ENCODE data around the gene THRSP.
"Not testable (repeated sequence)": the region's sequence is repeated elsewhere in the genome, so short reads cannot be mapped to it uniquely, and the experiment has no call there.

THRSP gene

GRCh38 chr11:78039919-78040671, 23.6 kb upstream of the THRSP start:
- DNase-seq, result peak; percentile 2

GRCh38 chr11:78040691-78041379, 22.8 kb upstream of the THRSP start:
- no peak for DNase-seq

- DNase-seq, result not testable (repeated sequence)
These were observed 22.3 kb upstream of the THRSP start for GRCh38 chr11:78041380-78041719.

- DNase-seq, result no peak
These were observed 21.7 kb upstream of the THRSP start for GRCh38 chr11:78041843-78042440.

- no peak for DNase-seq
These were observed 19.0 kb upstream of the THRSP start for GRCh38 chr11:78044706-78045105.

GRCh38 chr11:78045851-78046485, 17.7 kb upstream of the THRSP start:
- peak; percentile 45 for DNase-seq

GRCh38 chr11:78046486-78046854, 17.2 kb upstream of the THRSP start:
- DNase-seq, result no peak

- DNase-seq, result no peak
These were observed 15.1 kb upstream of the THRSP start for GRCh38 chr11:78048561-78048960.

- DNase-seq, result no peak
These were observed 14.3 kb upstream of the THRSP start for GRCh38 chr11:78049348-78049747.

GRCh38 chr11:78050964-78051831, 12.5 kb upstream of the THRSP start:
- no peak for DNase-seq

- no peak for DNase-seq
These were observed 8.7 kb upstream of the THRSP start for GRCh38 chr11:78054971-78055370.

GRCh38 chr11:78056093-78056492, 7.6 kb upstream of the THRSP start:
- no peak for DNase-seq

GRCh38 chr11:78057462-78058055, 6.1 kb upstream of the THRSP start:
- no peak for DNase-seq

- not testable (repeated sequence) for DNase-seq
These were observed 3.8 kb upstream of the THRSP start for GRCh38 chr11:78059749-78060328.

GRCh38 chr11:78060533-78060932, 3.1 kb upstream of the THRSP start:
- no peak for DNase-seq

- no peak for DNase-seq
These were observed 2.4 kb upstream of the THRSP start for GRCh38 chr11:78061088-78061920.

- DNase-seq, result no peak
These were observed 1.7 kb upstream of the THRSP start for GRCh38 chr11:78061921-78062311.

- no peak for DNase-seq
These were observed 990 bp upstream of the THRSP start for GRCh38 chr11:78062671-78063070.

GRCh38 chr11:78065203-78065602, 1.5 kb downstream of the THRSP start:
- DNase-seq, result no peak

GRCh38 chr11:78066471-78066870, 2.8 kb downstream of the THRSP start:
- DNase-seq, result no peak

GRCh38 chr11:78067704-78068103, 4.0 kb downstream of the THRSP start:
- no peak for DNase-seq

Measured in NCI-H1694 treated with DMSO at 0.1 percent for 48 hours (cell line).